HG02884 (cell line): Measurements from ENCODE around the gene COX4I2.
"Not testable (repeated sequence)": the region's sequence is repeated elsewhere in the genome, so short reads cannot be mapped to it uniquely, and the experiment has no call there.

Experiments
- ATAC-seq: cut with Tn5 transposase; IDR thresholded peaks from one replicate; pipeline ENCODE4 v1.9.1; 2021; ENCODE audit warnings: mild to moderate bottlenecking, moderate library complexity; ENCODE audit not compliant: unreplicated experiment

The COX4I2 gene

DNA sequence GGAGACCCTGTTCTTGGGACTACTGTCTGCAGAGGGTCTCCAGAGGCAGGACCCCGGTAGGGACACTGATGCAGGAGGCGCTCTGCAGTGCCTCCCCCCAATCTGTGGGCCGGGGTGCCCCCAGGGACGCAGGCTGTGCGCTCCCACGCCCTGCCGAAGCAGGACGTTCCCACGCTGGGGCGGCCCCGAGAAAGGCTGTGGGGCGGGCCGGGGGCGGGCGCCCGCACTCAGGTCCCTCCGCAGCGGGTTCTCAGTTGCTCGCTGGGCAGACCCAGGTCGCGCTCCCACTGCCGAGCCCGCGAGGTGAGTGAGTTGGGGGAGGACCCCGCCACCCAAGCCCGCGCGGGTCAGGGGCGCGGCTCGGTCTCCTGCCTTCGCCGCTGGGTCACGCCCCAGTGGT, at the start of gene COX4I2:
TSS of gene COX4I2 (plus strand) at position 253 of the 400 bp plus-strand sequence. CDS start 1,106 bp downstream, outside the sequence.
- ATAC-seq = no peak

- no peak for ATAC-seq
Measured at GRCh38 chr20:31590717-31591225, 46.9 kb upstream of the COX4I2 start.

- ATAC-seq = no peak
Measured at GRCh38 chr20:31593221-31594001, 44.3 kb upstream of the COX4I2 start.

DNA sequence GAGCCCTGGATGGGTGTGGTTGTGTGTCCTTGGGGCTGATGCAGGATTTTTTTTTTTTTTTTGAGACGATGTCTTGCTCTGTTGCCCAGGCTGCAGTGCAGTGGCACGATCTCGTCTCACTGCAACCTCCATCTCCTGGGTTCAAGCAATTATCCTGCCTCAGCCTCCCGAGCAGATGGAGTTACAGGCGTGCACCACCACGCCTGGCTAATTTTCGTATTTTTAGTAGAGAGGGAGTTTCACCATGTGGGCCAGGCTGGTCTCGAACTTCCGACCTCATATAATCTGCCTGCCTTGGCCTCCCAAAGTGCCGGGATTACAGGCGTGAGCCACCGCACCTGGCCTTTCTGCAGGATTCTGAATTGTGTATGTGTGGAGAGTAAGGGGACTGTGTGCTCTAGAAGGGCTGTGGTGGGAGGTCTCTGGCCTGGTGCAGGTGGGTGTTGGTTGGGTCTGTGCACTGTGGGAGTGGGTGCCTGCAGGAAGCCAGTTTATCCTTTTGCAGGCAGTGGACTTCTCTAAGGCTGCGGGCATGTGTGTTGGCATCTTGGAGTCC, 43.6 kb upstream of the COX4I2 start:
- no peak for ATAC-seq

GRCh38 chr20:31594558-31595379, 42.9 kb upstream of the COX4I2 start:
- ATAC-seq = no peak

GRCh38 chr20:31595380-31595653, 42.4 kb upstream of the COX4I2 start:
- no peak for ATAC-seq

DNA sequence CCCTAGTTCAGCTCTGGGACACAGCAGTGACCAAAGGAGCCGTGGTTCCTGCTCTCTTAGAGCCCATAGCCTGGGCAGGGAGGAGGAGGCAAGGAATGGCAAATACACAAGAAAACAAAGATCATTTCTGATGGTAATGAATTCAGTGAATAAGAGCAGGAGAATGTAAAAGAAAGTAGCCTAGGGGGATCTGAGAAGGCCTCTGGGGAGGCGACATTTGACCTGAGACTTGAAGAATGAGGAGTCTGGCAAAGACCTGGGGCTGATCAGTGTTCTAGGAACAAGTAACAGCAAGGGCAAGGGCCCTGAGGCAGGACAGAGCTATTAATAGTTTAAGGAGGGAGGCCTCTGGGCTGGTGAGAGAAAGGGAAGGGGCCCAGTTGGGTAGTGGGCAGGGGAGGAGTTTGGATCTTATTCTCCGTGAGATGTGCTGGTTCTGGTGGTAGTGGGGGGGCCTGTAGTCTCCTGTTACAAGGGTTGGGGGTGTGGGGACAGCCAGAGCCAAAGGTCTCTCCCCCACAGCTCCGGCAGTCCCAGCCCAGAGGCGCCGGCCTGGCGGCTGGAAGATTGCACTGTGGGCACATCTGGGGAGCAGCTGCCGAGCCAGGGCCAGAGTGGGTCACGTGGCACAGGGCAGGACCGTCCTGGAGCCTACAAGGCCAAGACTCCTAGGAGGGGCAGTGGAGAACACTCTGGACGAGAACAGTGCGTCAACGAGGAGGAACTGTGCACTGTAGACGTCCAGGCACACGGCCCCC, 41.9 kb upstream of the COX4I2 start:
- ATAC-seq = no peak

DNA sequence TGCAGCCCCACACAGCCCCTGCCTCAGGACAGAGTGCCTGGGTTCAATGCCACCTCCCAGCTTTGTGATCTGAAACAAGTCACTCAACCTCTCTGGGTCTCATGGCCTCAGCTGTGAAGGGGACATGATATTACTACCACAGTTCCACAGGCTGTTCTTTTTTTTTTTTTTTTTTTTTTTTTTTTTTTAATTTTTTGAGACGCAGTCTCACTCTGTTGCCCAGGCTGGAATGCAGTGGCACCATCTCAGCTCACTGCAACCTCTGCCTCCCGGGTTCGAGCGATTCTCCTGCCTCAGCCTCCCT, 41.3 kb upstream of the COX4I2 start:
- ATAC-seq = not testable (repeated sequence)

- ATAC-seq = no peak
Measured at GRCh38 chr20:31596831-31597480, 40.8 kb upstream of the COX4I2 start.

DNA sequence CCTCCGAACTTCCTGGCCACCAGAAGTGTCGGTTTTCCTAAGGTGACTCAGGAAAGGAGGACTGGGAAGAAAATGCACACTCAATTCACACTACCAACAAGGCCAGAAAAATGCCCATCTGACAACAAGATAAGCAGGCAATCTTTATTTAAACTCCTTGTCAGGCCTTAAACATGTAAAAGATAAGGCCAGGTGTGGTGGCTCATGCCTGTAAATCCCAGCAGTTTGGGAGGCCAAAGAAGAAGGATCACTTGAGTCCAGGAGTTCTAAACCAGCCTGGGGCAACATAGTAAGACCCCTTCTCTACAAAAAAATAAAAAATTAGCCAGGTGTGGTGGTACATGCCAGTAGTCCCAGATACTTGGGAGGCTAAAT, 40.2 kb upstream of the COX4I2 start:
- ATAC-seq = no peak

GRCh38 chr20:31602431-31602778, 35.3 kb upstream of the COX4I2 start:
- ATAC-seq = no peak

GRCh38 chr20:31602779-31603441, 34.8 kb upstream of the COX4I2 start:
- peak; percentile 69 for ATAC-seq

- ATAC-seq = peak; percentile 34
Measured at GRCh38 chr20:31603822-31604566, 33.7 kb upstream of the COX4I2 start.

DNA sequence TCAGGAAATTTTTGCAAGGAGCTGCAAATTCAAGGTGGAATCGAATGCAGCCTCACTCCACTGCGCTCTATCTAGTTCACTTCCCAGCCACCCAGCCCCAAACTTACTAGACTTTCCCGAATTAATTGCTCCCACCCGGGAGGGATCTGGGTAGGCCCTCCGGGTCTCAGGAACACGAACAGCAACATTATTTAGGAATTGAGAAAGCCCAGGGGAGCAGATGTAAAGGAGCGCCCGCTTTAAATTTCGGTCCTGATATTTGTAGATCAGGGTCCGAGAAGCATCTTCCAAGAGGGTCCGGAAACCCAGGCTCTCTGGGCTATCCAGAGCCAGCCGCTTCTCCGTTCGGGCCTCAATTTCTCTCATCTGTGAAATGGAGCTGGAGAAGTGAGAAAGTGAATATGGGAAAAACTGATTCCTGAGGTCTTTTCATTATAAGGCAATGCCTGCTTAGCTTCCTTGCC, 33.1 kb upstream of the COX4I2 start:
- no peak for ATAC-seq

GRCh38 chr20:31605031-31605901, 32.4 kb upstream of the COX4I2 start, which contains the start of gene ID1:
Gene ID1 (plus strand): TSS chr20:31605289. CDS start chr20:31605388, 99 bp downstream.
- peak; percentile 77 for ATAC-seq

DNA sequence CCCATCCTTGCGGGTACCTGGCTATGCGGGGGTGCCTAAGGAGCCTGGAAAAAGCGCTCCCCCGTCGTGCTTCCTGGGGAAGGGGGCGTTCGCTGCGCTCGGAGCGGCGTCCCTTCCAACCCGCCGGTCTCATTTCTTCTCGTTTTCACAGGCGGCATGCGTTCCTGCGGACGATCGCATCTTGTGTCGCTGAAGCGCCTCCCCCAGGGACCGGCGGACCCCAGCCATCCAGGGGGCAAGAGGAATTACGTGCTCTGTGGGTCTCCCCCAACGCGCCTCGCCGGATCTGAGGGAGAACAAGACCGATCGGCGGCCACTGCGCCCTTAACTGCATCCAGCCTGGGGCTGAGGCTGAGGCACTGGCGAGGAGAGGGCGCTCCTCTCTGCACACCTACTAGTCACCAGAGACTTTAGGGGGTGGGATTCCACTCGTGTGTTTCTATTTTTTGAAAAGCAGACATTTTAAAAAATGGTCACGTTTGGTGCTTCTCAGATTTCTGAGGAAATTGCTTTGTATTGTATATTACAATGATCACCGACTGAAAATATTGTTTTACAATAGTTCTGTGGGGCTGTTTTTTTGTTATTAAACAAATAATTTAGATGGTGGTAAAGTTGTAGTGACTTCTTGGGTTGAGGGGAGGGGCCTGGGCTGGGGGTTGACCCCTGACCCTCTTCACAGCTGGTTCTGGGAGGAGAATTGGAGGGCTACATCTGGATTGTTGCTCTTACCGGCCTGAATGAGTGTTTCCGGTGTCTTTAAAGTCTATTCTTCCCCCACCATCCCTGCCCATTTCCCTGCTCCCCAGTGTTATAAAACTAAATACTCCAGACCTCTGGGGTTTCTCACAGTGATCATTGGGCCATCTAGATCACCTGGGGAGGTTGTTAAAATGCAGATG, 31.6 kb upstream of the COX4I2 start:
- no peak for ATAC-seq
